SU-DHL-6 (cell line): Measurements from ENCODE around the gene GOLGA6B.
"Not testable (repeated sequence)": the region's sequence is repeated elsewhere in the genome, so short reads cannot be mapped to it uniquely, and the experiment has no call there.

ENCODE experiments used
- H2AFZ ChIP-seq: fragments of 200-600 bp; sonication (generic); 2 replicates; pipeline ENCODE4 v1.6.1; 2014; ENCODE audit warnings: low read depth, mild to moderate bottlenecking, moderate library complexity, mixed read lengths, antibody characterized with exemption, low read length; ENCODE audit not compliant: severe bottlenecking
- H3F3A ChIP-seq: fragments of 200-600 bp; shearing (Covaris generic); 2 replicates; pipeline ENCODE4 v1.6.0; 2016; ENCODE audit warnings: antibody characterized with exemption, mild to moderate bottlenecking; ENCODE audit not compliant: insufficient read depth
- H3K27ac ChIP-seq: fragments of 200-600 bp; sonication (generic); 2 replicates; pipeline ENCODE4 v1.5.1; 2016; ENCODE audit warnings: low read depth, mild to moderate bottlenecking, low read length, moderate library complexity, mixed read lengths
- H3K27me3 ChIP-seq: fragments of 200-600 bp; sonication (generic), shearing (Covaris generic); 2 replicates; pipeline ENCODE4 v1.6.0; 2014; ENCODE audit warnings: mild to moderate bottlenecking, low read length
- H3K36me3 ChIP-seq: fragments of 200-600 bp; sonication (generic); 2 replicates; pipeline ENCODE4 v1.6.1; 2014; ENCODE audit warnings: mild to moderate bottlenecking, low read length, mixed read lengths
- H3K4me2 ChIP-seq: fragments of 300-600, 200-600 bp; shearing (Covaris generic), sonication (generic); 2 replicates; pipeline ENCODE4 v1.6.0; 2014; ENCODE audit warnings: low read length, low read depth, mild to moderate bottlenecking; ENCODE audit not compliant: poor library complexity, severe bottlenecking
- H3K4me3 ChIP-seq: fragments of 200-600 bp; sonication (generic); 2 replicates; pipeline ENCODE4 v1.5.1; 2014; ENCODE audit warnings: antibody characterized with exemption, low read length, mild to moderate bottlenecking, mixed read lengths; ENCODE audit not compliant: insufficient read depth, poor library complexity, severe bottlenecking
- H3K79me2 ChIP-seq: fragments of 200-600 bp; sonication (generic); 2 replicates; pipeline ENCODE4 v1.6.1; 2014; ENCODE audit warnings: mild to moderate bottlenecking, low read length, moderate library complexity; ENCODE audit not compliant: insufficient read depth
- H3K9ac ChIP-seq: fragments of 200-600 bp; sonication (generic); 2 replicates; pipeline ENCODE4 v1.7.0; 2014; ENCODE audit warnings: mild to moderate bottlenecking, low read length
- H3K9me2 ChIP-seq: fragments of 200-600 bp; sonication (generic); replicated peaks from 2 replicates; pipeline ENCODE4 v1.6.1; 2014; ENCODE audit warnings: low read length; ENCODE audit not compliant: insufficient read depth
- H3K9me3 ChIP-seq: fragments of 200-600 bp; sonication (generic); 2 replicates; pipeline ENCODE4 v1.6.1; 2014; ENCODE audit warnings: low read length, mixed read lengths; ENCODE audit not compliant: insufficient read depth
- H4K20me1 ChIP-seq: fragments of 200-600 bp; sonication (generic); 2 replicates; pipeline ENCODE4 v1.6.1; 2014; ENCODE audit warnings: low read depth, mild to moderate bottlenecking, antibody characterized with exemption, low read length, moderate library complexity, mixed read lengths
- CTCF ChIP-seq: fragments of 200-600 bp; sonication (generic); IDR thresholded peaks from one replicate; pipeline ENCODE4 v1.5.1; 2017; ENCODE audit warnings: antibody characterized with exemption, mild to moderate bottlenecking, low read length, moderate library complexity; ENCODE audit not compliant: insufficient read depth, poor library complexity, severe bottlenecking

The GOLGA6B gene

GRCh38 chr15:72656014-72656413, 1.5 kb downstream of the GOLGA6B start:
- not testable (repeated sequence) for H3K4me2 ChIP-seq, H3K27ac ChIP-seq, H3K27me3 ChIP-seq, H3F3A ChIP-seq, H3K36me3 ChIP-seq, H3K9ac ChIP-seq, H3K79me2 ChIP-seq, H3K9me2 ChIP-seq, H4K20me1 ChIP-seq, H3K9me3 ChIP-seq, H3K4me3 ChIP-seq, H2AFZ ChIP-seq

DNA sequence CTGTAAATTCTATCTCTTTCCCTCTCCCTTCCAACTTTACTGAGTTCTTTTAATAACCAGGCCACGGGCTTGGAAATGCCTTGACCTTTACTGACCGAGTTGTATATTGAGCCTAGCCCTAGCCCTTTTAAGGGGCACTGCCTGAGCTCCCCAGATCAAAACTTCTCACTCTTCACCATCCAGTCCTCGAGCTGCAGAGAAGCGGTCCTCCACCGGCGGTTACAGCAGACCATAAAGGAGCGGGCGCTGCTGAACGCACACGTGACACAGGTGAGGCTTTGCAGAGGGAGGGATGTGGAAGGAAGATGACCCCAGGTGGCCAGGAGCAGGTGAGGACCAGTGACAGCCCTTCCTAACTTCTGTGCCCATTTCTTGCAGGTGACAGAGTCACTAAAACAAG, 6.6 kb downstream of the GOLGA6B start:
- not testable (repeated sequence) for H3F3A ChIP-seq, H3K79me2 ChIP-seq, H3K4me2 ChIP-seq, H3K9ac ChIP-seq, H3K27me3 ChIP-seq, H4K20me1 ChIP-seq, H3K27ac ChIP-seq, H3K9me3 ChIP-seq, H3K4me3 ChIP-seq, H3K36me3 ChIP-seq, H3K9me2 ChIP-seq, H2AFZ ChIP-seq

GRCh38 chr15:72663931-72664330, 9.4 kb downstream of the GOLGA6B start:
- H2AFZ ChIP-seq, H3K4me2 ChIP-seq, H3K9me3 ChIP-seq, H3K27me3 ChIP-seq, H3K4me3 ChIP-seq, H3F3A ChIP-seq, H4K20me1 ChIP-seq, H3K9me2 ChIP-seq, H3K36me3 ChIP-seq, H3K9ac ChIP-seq, H3K79me2 ChIP-seq, H3K27ac ChIP-seq: not testable (repeated sequence)

DNA sequence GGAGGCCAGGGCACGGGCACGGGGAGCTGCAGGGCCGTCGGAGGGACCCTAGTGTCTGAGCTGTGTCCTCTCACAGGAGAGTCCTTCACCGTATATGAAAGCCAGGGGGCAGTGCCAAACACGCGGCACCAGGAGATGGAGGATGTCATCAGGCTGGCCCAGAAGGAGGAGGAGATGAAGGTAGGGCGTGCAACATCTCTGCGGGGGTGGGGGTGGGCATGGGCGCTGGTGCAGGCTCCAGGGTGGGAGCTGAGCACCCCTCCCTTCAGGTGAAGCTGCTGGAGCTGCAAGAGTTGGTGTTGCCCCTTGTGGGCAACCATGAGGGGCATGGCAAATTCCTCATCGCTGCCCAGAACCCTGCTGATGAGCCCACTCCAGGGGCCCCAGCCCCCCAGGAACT, 11.2 kb downstream of the GOLGA6B start:
- H3K4me2 ChIP-seq, H3K9me2 ChIP-seq, H3K79me2 ChIP-seq, H3F3A ChIP-seq, H3K36me3 ChIP-seq, H3K9me3 ChIP-seq, H2AFZ ChIP-seq, H4K20me1 ChIP-seq, H3K27ac ChIP-seq, H3K27me3 ChIP-seq, H3K9ac ChIP-seq, H3K4me3 ChIP-seq: not testable (repeated sequence)

DNA sequence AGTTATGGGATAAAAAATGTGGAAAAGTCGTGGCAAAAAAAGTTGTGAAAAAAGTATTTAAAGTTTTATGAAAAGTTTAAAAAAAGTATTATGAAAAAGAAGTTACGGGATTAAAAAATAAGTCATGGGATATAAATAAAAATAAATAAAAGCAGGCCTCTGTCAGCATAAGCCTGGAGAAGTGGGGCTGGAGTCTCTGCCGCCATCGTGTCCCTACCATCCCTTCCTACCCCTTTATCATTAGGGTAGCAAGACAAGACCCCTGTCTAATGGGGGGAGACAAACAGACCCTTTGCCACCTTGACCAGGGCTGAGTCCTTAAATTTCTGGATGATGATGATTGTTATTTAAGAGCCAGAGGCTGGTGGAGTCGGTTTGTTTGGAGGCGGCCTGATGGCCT, 15.3 kb downstream of the GOLGA6B start:
- H3K9me3 ChIP-seq, H3K27ac ChIP-seq, H3K4me3 ChIP-seq, H3K4me2 ChIP-seq, H3K36me3 ChIP-seq, H3K9ac ChIP-seq, H4K20me1 ChIP-seq, H3F3A ChIP-seq, H2AFZ ChIP-seq, H3K9me2 ChIP-seq, H3K27me3 ChIP-seq, H3K79me2 ChIP-seq: not testable (repeated sequence)

- peak; percentile 66 for TF ChIP-seq CTCF
- not testable (repeated sequence) for H2AFZ ChIP-seq, H3K27ac ChIP-seq, H4K20me1 ChIP-seq, H3F3A ChIP-seq, H3K9me2 ChIP-seq, H3K9me3 ChIP-seq, H3K27me3 ChIP-seq, H3K9ac ChIP-seq, H3K36me3 ChIP-seq, H3K79me2 ChIP-seq
- Histone ChIP-seq H3K4me3 (peak overlapping the region; percentile 35), H3K4me2 (peak overlapping the region; percentile 59)
Observed at GRCh38 chr15:72670656-72671352, 16.3 kb downstream of the GOLGA6B start.
